ENCODE measurements around the gene ASIC3. TPM values are rescaled to one million over a fixed set of nuclear protein-coding genes. Genes with fewer than 3 reads are reported as not detected.

ASIC3 gene
- total and polyA plus RNA-seq, 2 of the 4 experiments (the other 2 are of a cell fraction), result 0.74 TPM; not detected in 1

DNA sequence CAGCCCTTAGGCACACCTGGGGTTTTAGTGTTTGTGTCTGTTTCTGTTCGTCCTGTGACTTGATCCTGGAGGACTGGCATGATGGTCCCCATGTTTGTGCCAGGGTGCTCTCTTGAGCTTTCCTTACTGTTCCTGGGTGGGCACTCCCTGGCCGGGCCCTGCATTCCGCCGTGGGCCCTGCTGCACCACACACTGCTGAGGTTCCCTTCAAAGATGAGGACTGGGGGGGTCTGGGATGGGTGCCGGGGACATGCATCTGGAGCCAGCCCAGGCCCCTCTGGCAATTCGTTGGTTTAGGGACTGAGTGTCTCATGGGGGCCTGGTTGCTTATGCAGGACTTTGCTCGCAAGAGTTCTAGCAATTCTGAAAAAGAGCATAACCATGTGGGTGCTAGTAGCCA, 42.7 kb downstream of the ASIC3 start:
- H4K91ac ChIP-seq (ENCODE audit: insufficient read depth, low read depth, low read length), result no peak overlapping the region
- WGBS, 2 experiments (ENCODE audit: extremely low coverage in 2 of 2, insufficient read length in 1 of 2), result 81% methylated on average over 4 of the region's 7 CpGs; no CpG with 5 or more reads in 1 of the 2 experiments
- no peak overlapping the region for H3K4me3 ChIP-seq (ENCODE audit: insufficient read depth, low read depth, low read length)
- no peak overlapping the region for H2AK9ac ChIP-seq (replicated peaks; ENCODE audit: low read depth, low read length, poor library complexity)
- no peak overlapping the region for H2BK20ac ChIP-seq (ENCODE audit: low read depth, low read length)
- no peak overlapping the region for H2BK5ac ChIP-seq (ENCODE audit: low read depth, low read length, poor library complexity, severe bottlenecking)
- H2AFZ ChIP-seq (replicated peaks; ENCODE audit: low read length, poor library complexity), result no peak overlapping the region
- ATAC-seq (ENCODE audit: low read depth) (no peak), DNase-seq (no peak)
- dilution Hi-C loops (cut with HindIII; ENCODE audit: low sequenced_read_pairs, unreplicated experiment), result no loop called here
- ChIA-PET POLR2A (ENCODE audit: unreplicated experiment) (no interaction called here), CTCF (interaction anchor here (1.3 to 1.9 kb wide), 2 partner anchors 12 to 17 kb away, joined by 4 to 5 read pairs; no protein-coding TSS in a partner anchor)
- no peak overlapping the region for H3K4ac ChIP-seq (ENCODE audit: low read depth, low read length)
- no peak overlapping the region for H2BK15ac ChIP-seq (ENCODE audit: low read depth, low read length)
- no peak overlapping the region for H3K18ac ChIP-seq (ENCODE audit: low read depth, low read length)
- no peak overlapping the region for H3K23ac ChIP-seq (ENCODE audit: low read depth, low read length)
- TF ChIP-seq MAFK (IDR thresholded peaks at IDR 0.05; ENCODE audit: low read depth, low read length) (no peak), NFE2L2 (IDR thresholded peaks at IDR 0.05; ENCODE audit: low read depth, low read length) (no peak), CEBPB (IDR thresholded peaks at IDR 0.05; ENCODE audit: low read depth, low read length) (no peak), RAD21 (IDR thresholded peaks at IDR 0.05; ENCODE audit: low read length) (no peak), BHLHE40 (IDR thresholded peaks at IDR 0.05; ENCODE audit: low read depth, low read length) (no peak), CHD1 (IDR thresholded peaks at IDR 0.05; ENCODE audit: low read depth, low read length) (no peak), MAZ (IDR thresholded peaks at IDR 0.05; ENCODE audit: borderline replicate concordance, low read depth, low read length) (no peak)
- TF ChIP-seq, protein P1, sequence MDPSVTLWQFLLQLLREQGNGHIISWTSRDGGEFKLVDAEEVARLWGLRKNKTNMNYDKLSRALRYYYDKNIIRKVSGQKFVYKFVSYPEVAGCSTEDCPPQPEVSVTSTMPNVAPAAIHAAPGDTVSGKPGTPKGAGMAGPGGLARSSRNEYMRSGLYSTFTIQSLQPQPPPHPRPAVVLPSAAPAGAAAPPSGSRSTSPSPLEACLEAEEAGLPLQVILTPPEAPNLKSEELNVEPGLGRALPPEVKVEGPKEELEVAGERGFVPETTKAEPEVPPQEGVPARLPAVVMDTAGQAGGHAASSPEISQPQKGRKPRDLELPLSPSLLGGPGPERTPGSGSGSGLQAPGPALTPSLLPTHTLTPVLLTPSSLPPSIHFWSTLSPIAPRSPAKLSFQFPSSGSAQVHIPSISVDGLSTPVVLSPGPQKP (IDR thresholded peaks at IDR 0.05; ENCODE audit: borderline replicate concordance, low read depth, low read length), result no peak
- TF ChIP-seq, protein P2, sequence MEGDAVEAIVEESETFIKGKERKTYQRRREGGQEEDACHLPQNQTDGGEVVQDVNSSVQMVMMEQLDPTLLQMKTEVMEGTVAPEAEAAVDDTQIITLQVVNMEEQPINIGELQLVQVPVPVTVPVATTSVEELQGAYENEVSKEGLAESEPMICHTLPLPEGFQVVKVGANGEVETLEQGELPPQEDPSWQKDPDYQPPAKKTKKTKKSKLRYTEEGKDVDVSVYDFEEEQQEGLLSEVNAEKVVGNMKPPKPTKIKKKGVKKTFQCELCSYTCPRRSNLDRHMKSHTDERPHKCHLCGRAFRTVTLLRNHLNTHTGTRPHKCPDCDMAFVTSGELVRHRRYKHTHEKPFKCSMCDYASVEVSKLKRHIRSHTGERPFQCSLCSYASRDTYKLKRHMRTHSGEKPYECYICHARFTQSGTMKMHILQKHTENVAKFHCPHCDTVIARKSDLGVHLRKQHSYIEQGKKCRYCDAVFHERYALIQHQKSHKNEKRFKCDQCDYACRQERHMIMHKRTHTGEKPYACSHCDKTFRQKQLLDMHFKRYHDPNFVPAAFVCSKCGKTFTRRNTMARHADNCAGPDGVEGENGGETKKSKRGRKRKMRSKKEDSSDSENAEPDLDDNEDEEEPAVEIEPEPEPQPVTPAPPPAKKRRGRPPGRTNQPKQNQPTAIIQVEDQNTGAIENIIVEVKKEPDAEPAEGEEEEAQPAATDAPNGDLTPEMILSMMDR (conservative IDR thresholded peaks at IDR 0.05; ENCODE audit: low read depth, low read length), result no peak
- H3K4me1 ChIP-seq (ENCODE audit: control insufficient read depth, insufficient read depth, low read length), result peaks cover 22% of the 10 kb centered on the region
- H3K4me2 ChIP-seq (ENCODE audit: low read depth, low read length), result no peak overlapping the region
- peaks cover 85% of the 10 kb centered on the region for H4K20me1 ChIP-seq (ENCODE audit: insufficient read depth, low read length)
- intact Hi-C loops (cut with micrococcal nuclease), result no loop called here
- H3K79me1 ChIP-seq (ENCODE audit: low read depth in 1 of 2, low read length in 2 of 2), result peaks cover 4 to 77% of the 10 kb centered on the region in 2 experiments; a peak in 2 of 4 replicates
- no peak overlapping the region for H2BK120ac ChIP-seq (ENCODE audit: low read depth, low read length)
- H3K27ac ChIP-seq (ENCODE audit: insufficient read depth, low read length), result no peak overlapping the region
- no peak overlapping the region for H4K8ac ChIP-seq (ENCODE audit: low read depth in 2 of 2, low read length in 2 of 2)
- H3K9me1 ChIP-seq (ENCODE audit: insufficient read depth, low read length), result peaks cover 13% of the 10 kb centered on the region
- H2AK5ac ChIP-seq (ENCODE audit: low read depth, low read length), result no peak overlapping the region
- H4K5ac ChIP-seq (ENCODE audit: low read depth, low read length), result no peak overlapping the region
- no peaks in the 10 kb centered on the region for H3K9me3 ChIP-seq (ENCODE audit: control insufficient read depth, insufficient read depth, low read length)
- H3K36me3 ChIP-seq (ENCODE audit: control insufficient read depth, insufficient read depth, low read length), result peaks cover 11% of the 10 kb centered on the region; the same call in 1 of the 2 replicates
- BruUV-seq (replicated peaks), result no TSS peak
- in situ Hi-C loops (cut with MboI; ENCODE audit: low sequenced_read_pairs), result no loop called here
- H3K56ac ChIP-seq (ENCODE audit: extremely low read depth, insufficient read depth, low read length), result no peak overlapping the region
- H3K14ac ChIP-seq (replicated peaks; ENCODE audit: low read depth, low read length), result no peak overlapping the region
- no peak overlapping the region for H3K9ac ChIP-seq (ENCODE audit: low read depth, low read length)
- H3K27me3 ChIP-seq (ENCODE audit: control insufficient read depth, insufficient read depth, low read length), result no peaks in the 10 kb centered on the region

Measured in IMR-90 (cell line).